HG03095 (cell line): ENCODE results near the gene TANK.

ENCODE experiments used
- ATAC-seq: cut with Tn5 transposase; IDR thresholded peaks from one replicate; pipeline ENCODE4 v1.9.1; 2021; ENCODE audit warnings: moderate library complexity; ENCODE audit not compliant: unreplicated experiment

Gene TANK

GRCh38 chr2:161223139-161223732 lies 63.0 kb downstream of the TANK start:
- no peak for ATAC-seq

GRCh38 chr2:161228511-161229240 lies 68.4 kb downstream of the TANK start:
- no peak for ATAC-seq

GRCh38 chr2:161230959-161231358 lies 70.7 kb downstream of the TANK start:
- no peak for ATAC-seq

GRCh38 chr2:161232571-161232970 lies 72.3 kb downstream of the TANK start:
- no peak for ATAC-seq

GRCh38 chr2:161233858-161234431 lies 73.7 kb downstream of the TANK start:
- ATAC-seq: peak; percentile 32

GRCh38 chr2:161234627-161235026 lies 74.4 kb downstream of the TANK start:
- ATAC-seq: no peak

- peak; percentile 42 for ATAC-seq
Observed at GRCh38 chr2:161237392-161238264, 77.4 kb downstream of the TANK start.

- ATAC-seq: no peak
Observed at GRCh38 chr2:161238265-161238559, 78.0 kb downstream of the TANK start.

GRCh38 chr2:161238560-161239325 lies 78.5 kb downstream of the TANK start:
- ATAC-seq: peak; percentile 35

GRCh38 chr2:161239326-161240109 lies 79.3 kb downstream of the TANK start:
- ATAC-seq: no peak

- no peak for ATAC-seq
Observed at GRCh38 chr2:161241894-161242293, 81.7 kb downstream of the TANK start.

- no peak for ATAC-seq
Observed at GRCh38 chr2:161243312-161243711, 83.1 kb downstream of the TANK start.

- no peak for ATAC-seq
Observed at GRCh38 chr2:161243905-161244304, 83.7 kb downstream of the TANK start.

- peak; percentile 86 for ATAC-seq
Observed at GRCh38 chr2:161244387-161245260, 84.4 kb downstream of the TANK start.

GRCh38 chr2:161245261-161245553 lies 85.0 kb downstream of the TANK start:
- ATAC-seq: no peak

GRCh38 chr2:161245671-161246070 lies 85.4 kb downstream of the TANK start:
- no peak for ATAC-seq

GRCh38 chr2:161246281-161246680 lies 86.1 kb downstream of the TANK start:
- ATAC-seq: no peak

- ATAC-seq: peak; percentile 52
Observed at GRCh38 chr2:161250864-161251436, 90.7 kb downstream of the TANK start.
